ENCODE data around the gene EEF2K.

GRCh38 chr16:22195445-22195694, 10.7 kb upstream of the EEF2K start:
- TF ChIP-seq CTCF (IDR thresholded peaks at IDR 0.05): no peak
- TF ChIP-seq POLR2A (IDR thresholded peaks at IDR 0.05): no peak

Measured in thyroid gland (tissue), 4 donors.